NK-92 (cell line): ENCODE measurements around the gene DAP.

Experiments used
- DNase-seq: peaks from one replicate; lab custom pipeline; 2025; ENCODE audit not compliant: unreplicated experiment; lab: John Stamatoyannopoulos, UW

Gene DAP

DNA sequence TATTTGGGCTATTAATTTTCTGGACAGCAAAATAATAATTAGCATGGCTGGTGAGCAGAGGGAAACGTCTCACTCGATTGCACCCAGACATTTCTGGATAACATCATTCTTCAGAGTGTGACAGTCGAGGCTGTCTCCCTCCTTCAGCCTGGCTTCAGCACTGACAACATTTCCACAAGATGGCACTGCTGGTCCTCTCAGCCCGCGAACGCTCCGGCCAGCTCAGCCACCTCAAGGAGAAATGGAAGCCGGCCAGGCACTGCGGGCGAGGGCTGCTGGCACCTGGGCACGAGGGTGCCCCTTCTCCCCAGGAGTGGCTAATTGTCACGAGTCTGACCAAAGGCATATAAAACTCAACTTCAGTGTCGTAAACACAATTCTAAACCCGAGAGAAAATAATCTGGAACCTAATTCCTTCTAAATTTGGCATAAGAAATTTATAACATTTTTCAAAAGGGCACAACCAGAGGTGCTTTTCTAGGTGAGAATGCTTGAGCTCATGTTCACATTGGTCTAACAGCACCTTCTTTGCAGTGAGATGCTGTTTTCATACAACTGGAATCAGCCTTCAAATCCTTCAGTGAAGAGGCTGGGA, 65.9 kb downstream of the DAP start:
- no peak for DNase-seq

GRCh38 chr5:10691826-10692785, 68.9 kb downstream of the DAP start:
- no peak for DNase-seq

GRCh38 chr5:10690460-10691440, 70.3 kb downstream of the DAP start:
- no peak for DNase-seq

DNA sequence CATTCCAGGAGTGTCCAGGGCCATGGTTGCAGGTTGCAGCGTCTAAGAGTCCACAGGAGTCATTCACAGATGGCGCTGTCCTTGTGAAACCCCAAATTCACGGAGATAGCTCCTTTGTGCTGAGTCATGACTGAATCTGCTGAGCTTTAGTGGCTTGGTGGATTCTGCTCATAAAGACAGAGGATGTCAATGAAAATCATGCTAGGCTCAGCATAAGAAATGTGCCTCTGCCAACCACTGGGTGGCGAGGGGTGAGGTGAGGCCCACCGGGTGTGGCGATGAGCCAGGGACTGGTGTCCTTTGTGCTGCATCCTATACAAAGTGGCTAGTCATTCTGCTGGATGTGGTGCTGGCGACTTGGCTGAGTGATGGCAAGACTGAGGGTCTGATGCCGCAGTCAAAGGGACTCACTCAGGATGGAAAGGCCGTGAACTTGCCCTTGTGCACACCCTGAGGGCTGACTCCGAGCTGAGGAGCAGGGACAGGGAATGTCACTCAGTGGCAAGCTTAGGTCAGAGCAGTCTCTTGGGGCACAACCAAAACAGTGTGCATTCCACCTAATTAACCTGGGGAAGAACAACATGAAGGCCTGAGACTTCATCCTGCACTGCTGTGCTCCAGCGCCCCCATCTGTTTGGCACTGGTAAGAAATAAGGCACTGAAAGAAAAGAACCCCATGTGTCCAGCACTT, 71.5 kb downstream of the DAP start:
- no peak for DNase-seq

DNA sequence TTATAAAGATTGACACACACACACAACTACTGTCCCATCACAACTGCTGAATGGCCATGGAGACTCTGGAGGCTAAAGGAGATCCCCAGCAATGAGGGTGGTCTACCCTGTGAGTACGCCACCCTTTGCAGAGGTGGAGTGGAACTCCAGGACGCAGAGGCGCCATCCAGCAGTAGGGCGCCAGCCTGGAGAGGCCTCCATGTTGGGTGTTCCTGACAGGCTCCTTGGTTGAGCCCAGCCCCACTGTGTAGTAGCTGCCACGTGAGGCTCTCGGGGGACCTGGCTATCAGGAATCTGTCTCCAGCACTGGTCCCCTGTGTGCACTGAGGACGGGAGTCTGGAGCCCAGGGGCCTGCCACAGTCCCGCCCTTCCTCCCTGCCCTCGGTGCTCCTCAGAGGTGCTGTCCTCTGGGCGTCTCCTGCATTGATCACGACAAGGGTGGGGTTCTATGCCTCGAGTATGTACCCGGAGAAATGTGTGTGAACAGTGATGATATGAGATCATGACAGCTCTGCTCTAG, 72.3 kb downstream of the DAP start:
- no peak for DNase-seq

GRCh38 chr5:10686890-10687289, 74.1 kb downstream of the DAP start:
- no peak for DNase-seq

DNA sequence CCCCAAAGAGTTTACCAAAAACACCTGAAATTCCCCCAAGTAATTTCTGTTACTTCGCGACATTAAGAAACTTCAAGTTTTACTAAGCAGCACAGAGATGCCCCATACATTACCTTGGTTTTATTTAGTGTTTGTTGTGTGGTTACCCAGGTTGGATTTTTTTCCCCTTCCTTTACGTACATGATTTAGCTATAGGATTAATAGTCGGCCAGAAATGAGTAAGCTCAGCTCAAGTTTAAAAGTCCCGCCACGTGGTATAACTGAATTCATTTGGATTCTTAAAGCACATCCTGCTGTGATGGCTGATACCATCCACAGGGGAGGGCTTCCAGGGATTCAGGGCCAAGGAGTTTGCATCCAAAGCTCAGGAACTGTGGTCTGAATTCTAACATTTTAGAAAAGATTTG, 75.9 kb downstream of the DAP start:
- DNase-seq = no peak

DNA sequence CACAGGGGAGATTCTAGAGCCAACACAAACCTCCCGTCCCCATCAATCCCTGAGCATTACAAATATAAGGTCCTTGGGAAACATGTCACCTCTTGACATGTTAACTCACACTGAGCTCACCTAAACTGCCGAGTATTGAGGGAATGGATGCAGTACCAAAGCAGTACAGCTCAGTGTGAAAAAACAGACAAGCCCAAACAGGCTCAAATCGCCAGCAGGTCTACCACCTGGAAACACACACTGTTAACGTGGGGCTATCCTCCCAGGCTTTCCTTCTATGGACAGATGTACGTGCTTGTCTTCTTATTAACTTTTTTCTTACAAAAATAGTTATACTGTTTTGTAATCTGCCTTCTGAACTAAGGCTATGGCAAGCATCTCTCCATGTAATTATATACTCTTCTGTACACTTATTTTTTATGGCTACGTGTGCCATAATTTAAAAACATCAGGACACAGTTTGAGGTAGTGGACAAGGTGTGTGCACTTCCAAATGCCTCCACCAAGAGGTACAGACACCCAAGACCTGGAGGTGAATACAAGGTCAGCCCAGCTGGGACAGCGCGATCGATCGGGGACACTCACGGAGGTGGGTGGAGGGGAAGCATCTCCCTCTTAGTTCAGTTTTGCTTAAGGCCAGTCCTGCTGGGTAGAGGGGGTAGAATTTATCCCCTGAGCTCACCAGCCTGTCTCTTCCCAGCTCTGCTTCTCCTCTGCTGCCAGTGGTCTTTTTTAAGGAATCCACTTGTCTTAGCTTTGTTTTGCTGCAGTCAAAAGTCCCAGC, 76.5 kb downstream of the DAP start:
- no peak for DNase-seq

DNA sequence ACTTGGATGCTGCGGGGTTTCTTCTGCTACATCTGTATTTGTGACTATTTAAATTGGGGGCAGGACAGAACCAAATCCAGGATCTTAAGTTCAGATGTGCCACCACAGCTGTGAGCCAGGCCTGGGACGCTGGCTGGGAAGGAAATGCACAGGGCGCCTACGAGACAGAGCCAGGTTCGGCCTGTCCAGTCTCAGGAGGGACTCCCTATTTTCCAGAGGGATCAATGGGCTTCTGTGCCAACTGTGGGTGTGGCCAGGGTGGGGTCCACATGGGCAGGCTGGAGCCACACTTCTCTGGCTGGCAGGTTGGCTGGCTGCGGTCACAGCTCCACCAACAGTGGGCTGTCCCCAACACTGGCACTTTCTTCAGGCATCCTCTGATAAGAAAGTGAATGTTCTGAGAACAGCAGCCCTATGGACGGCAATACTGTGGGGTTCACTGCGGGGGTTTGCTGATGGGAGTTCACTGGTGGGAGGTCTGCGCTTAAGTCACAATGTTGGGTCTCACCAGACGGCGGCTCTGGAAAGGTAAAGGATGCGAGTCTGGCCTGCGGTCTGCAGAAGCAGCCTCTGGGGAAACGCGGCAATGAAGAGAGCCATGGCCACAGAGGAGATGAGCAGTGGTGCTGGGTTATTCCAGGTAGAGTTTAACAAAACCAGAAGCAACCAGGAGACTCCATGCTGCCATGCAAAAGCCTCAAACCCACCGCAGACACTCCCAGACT, 78.1 kb downstream of the DAP start:
- no peak for DNase-seq

DNA sequence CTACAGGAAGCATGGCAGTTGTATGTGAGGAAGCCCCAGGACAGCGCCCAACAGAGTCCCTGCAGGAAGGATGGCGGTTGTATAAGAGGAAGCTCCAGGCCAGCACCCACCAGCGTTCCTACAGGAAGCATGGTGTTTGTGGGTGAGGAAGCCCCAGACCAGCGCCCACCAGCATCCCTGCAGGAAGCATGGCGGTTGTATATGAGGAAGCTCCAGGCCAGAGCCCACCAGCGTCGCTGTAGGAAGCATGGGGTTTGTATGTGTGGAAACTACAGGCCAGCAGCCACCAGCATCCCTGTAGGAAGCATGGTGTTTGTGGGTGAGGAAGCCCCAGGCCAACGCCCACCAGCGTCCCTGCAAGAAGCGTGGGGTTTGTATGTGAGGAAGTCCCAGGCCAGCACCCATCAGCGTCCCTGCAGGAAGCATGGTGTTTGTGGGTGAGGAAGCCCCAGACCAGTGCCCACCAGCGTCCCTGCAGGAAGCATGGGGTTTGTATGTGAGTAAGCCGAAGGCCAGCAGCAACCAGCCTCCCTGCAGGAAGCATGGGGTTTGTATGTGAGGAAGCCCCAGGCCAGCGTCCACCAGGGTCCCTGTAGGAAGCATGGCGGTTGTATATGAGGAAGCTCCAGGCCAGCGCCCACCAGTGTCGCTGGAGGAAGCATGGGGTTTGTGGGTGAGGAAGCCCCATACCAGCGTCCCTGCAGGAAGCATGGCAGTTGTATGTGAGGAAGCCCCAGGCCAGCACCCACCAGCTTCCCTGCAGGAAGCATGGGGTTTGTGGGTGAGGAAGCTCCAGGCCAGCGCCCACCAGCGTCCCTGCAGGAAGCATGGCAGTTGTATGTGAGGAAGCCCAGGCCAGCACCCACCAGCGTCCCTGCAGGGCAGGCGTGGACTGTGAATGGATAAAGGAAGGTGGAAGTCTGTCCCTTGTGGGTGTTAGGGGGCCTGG, 79.0 kb downstream of the DAP start:
- DNase-seq = no peak

DNA sequence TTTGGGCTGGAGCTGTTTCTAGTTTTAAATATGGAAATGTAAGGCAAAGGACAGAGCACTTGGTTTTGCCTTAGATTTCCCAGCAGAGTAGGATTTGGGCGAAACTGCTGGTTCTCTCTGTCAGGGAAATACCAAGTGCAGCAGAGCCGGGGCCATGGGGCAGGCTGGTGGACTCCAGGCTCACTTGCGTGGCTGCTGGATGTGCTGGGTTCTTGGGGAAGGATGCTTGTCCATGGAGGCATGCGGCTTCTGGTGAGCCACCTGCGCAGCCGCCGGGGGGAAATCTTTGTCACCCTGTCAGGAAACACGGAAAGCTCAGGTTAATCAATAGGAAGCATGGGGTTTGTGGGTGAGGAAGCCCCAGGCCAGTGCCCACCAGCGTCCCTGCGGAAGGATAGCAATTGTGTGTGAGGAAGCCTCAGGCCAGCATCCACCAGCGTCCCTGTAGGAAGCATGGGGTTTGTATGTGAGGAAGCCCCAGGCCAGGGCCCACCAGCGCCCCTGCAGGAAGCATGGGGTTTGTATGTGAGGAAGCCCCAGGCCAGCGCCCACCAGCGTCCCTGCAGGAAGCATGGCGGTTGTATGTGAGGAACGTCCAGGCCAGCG, 80.1 kb downstream of the DAP start:
- no peak for DNase-seq

GRCh38 chr5:10679336-10679988, 81.6 kb downstream of the DAP start:
- no peak for DNase-seq

- no peak for DNase-seq
These were observed 82.8 kb downstream of the DAP start for GRCh38 chr5:10678244-10678643.

- no peak for DNase-seq
These were observed 83.5 kb downstream of the DAP start for GRCh38 chr5:10677533-10677932.

- DNase-seq = no peak
These were observed 84.1 kb downstream of the DAP start for GRCh38 chr5:10676946-10677345.

- no peak for DNase-seq
These were observed 84.8 kb downstream of the DAP start for GRCh38 chr5:10676224-10676623.

DNA sequence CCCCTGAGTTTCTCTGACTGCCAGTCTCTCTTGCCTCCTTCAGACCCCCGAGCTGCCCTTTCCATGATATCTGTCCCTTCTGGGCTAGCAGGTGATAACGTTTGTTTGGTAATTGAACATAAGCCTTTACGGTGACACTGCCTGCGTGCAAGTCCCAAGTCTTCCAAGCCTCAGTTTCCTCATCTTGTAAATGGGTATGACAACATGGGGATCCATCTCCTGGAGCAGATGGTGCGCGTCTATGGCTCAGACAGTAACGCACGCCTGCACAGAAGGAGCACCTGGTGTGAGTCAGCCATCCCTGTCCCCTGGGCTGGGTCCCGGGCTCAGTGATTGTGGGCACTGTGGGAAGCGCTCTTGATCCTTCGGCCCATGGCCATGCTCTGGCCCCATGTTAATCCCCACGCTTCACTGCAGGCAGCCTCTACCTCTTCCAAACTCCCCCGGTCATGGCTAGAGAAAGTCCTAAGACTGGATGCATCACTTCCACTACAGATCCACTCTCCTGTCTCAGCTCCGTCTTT, 85.8 kb downstream of the DAP start:
- DNase-seq = no peak
